Activated naive CD4-positive, alpha-beta T cell treated with anti-CD3 and anti-CD28 coated beads, Interleukin-2, amount 10 ng/mL, durations not matched to agents 7 days and 5 days (primary cell): Measurements from ENCODE around the gene ADAMTS2.

Experiments
- CTCF ChIA-PET: fragments of 350-600 bp; sonication (Branson Sonifier 250); formaldehyde crosslinking; loops from one replicate; lab custom pipeline; 2021; ENCODE audit warnings: antibody characterized with exemption; lab: Charles Lee
- DNase-seq: peaks from one replicate; pipeline ENCODE4 v3.0.0-alpha.2; 2020
- H3K27ac Mint-ChIP-seq: one replicate; pipeline ENCODE4 v1.8.0; 2021; ENCODE audit warnings: mild to moderate bottlenecking, moderate library complexity, mixed read lengths
- H3K27me3 Mint-ChIP-seq: one replicate; pipeline ENCODE4 v1.8.0; 2021; ENCODE audit warnings: mild to moderate bottlenecking, mixed read lengths
- H3K36me3 Mint-ChIP-seq: one replicate; pipeline ENCODE4 v1.8.0; 2021; ENCODE audit warnings: mixed read lengths
- H3K4me1 Mint-ChIP-seq: one replicate; pipeline ENCODE4 v1.8.0; 2021; ENCODE audit warnings: mixed read lengths
- H3K4me3 Mint-ChIP-seq: one replicate; pipeline ENCODE4 v1.8.0; 2021; ENCODE audit warnings: mild to moderate bottlenecking, moderate library complexity, mixed read lengths
- H3K9me3 Mint-ChIP-seq: one replicate; pipeline ENCODE4 v1.8.0; 2021; ENCODE audit warnings: mixed read lengths

Gene ADAMTS2

GRCh38 chr5:179343021-179343718 lies 2.1 kb downstream of the ADAMTS2 start:
- no peak for DNase-seq
- H3K27me3 Mint-ChIP-seq, result peaks cover 74% of the 10 kb centered on the region
- no peaks in the 10 kb centered on the region for H3K9me3 Mint-ChIP-seq
- peaks cover 9% of the 10 kb centered on the region for H3K4me1 Mint-ChIP-seq
- CTCF ChIA-PET, result no interaction called here
- no peak overlapping the region for H3K27ac Mint-ChIP-seq
- H3K4me3 Mint-ChIP-seq, result no peak overlapping the region
- no peaks in the 10 kb centered on the region for H3K36me3 Mint-ChIP-seq

DNA sequence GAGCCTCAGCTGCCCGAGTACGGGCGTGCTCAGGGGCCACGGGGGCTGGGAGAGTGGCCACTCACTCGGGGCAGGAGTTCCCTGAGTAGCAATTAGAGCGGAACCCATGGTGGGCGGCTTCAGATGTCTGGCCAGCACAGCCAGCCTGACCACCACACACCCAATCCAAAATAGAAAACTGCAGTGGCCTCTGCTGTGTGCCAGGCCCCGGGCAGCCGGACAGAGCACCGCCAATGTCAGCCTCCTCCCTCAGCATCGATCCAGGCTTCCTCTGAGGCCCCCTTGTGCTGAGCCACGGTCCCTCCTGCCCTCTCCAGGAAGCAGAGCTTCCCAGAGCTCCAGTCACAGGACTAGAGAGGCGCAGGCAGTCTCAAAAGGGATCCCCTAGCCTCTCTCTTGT lies 2.7 kb downstream of the ADAMTS2 start:
- peaks cover 9% of the 10 kb centered on the region for H3K4me1 Mint-ChIP-seq
- no peaks in the 10 kb centered on the region for H3K36me3 Mint-ChIP-seq
- CTCF ChIA-PET, result no interaction called here
- no peak overlapping the region for H3K27ac Mint-ChIP-seq
- no peaks in the 10 kb centered on the region for H3K9me3 Mint-ChIP-seq
- no peak for DNase-seq
- peaks cover 68% of the 10 kb centered on the region for H3K27me3 Mint-ChIP-seq
- no peak overlapping the region for H3K4me3 Mint-ChIP-seq

DNA sequence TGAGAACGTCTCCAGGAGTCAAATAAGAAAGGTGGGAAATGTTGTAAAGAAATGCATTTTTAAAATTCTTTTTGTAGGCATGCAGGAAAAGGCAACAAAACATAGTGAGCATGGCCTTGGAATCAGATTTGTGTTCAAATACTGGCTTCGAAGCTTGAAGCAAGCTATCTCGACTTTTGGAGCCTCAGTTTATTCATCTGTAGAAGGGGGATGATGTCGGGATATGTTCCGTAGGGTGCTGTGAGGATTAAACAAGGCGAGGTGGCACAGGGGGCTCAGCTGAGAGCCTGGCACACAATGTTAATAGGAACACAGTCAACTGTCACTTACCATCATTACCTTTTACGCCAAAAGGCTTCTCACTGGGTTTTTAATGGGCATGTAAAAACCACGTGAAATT lies 4.8 kb downstream of the ADAMTS2 start:
- peaks cover 54% of the 10 kb centered on the region for H3K27me3 Mint-ChIP-seq
- CTCF ChIA-PET, result no interaction called here
- no peak overlapping the region for H3K4me3 Mint-ChIP-seq
- H3K4me1 Mint-ChIP-seq, result peaks cover 4% of the 10 kb centered on the region
- no peaks in the 10 kb centered on the region for H3K9me3 Mint-ChIP-seq
- no peaks in the 10 kb centered on the region for H3K36me3 Mint-ChIP-seq
- DNase-seq, result no peak
- H3K27ac Mint-ChIP-seq, result no peak overlapping the region

DNA sequence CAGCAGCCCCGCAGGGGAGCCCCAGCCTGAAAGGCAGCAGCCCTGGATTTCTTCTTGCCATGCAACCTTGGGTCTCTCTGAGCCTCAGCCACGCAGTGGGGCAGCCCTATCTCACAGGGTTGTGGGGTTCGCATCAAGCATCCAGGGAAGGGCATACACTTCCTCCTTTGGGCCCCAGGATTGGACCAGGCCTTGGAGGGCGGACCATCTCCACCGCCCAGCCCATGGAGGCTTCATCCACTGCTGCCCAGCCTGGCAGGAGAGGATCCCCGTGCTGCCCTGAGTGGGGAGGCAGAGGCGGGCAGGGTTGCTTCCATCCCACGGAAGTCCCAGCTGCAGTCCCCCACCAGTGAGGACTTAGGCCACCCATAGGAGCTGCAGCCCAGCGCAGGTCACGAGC lies 5.3 kb downstream of the ADAMTS2 start:
- Mint-ChIP-seq H3K27me3 (peaks cover 51% of the 10 kb centered on the region), H3K9me3 (no peaks in the 10 kb centered on the region), H3K4me3 (no peak overlapping the region), H3K27ac (no peak overlapping the region), H3K4me1 (peaks cover 4% of the 10 kb centered on the region), H3K36me3 (no peaks in the 10 kb centered on the region)
- no peak for DNase-seq
- CTCF ChIA-PET, result no interaction called here

DNA sequence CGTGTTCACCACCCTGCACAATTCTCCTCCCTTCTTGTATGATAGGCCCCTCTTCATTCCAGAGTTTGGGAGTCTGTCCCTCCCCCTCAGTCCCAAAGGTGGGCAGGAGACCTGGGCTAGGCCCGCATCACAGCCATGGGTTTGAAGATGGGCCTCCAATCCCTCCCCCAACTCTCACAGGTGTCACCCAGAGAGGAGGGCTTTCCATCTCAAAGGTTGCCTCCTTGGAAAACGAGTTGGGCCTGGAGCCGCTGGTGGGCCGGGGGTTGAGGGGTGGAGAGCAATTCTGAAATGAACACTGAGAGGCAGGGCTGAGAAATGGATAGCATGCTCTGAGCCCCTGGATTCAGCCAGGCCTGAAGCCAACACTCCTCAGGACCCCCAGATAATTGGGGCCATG lies 6.2 kb downstream of the ADAMTS2 start:
- no peak overlapping the region for H3K4me3 Mint-ChIP-seq
- DNase-seq, result no peak
- H3K27ac Mint-ChIP-seq, result no peak overlapping the region
- H3K27me3 Mint-ChIP-seq, result peaks cover 44% of the 10 kb centered on the region
- no peaks in the 10 kb centered on the region for H3K9me3 Mint-ChIP-seq
- CTCF ChIA-PET, result no interaction called here
- H3K4me1 Mint-ChIP-seq, result peaks cover 4% of the 10 kb centered on the region
- no peaks in the 10 kb centered on the region for H3K36me3 Mint-ChIP-seq

GRCh38 chr5:179337796-179338676 lies 7.2 kb downstream of the ADAMTS2 start:
- H3K4me3 Mint-ChIP-seq, result no peak overlapping the region
- H3K27me3 Mint-ChIP-seq, result peaks cover 38% of the 10 kb centered on the region
- no peaks in the 10 kb centered on the region for H3K36me3 Mint-ChIP-seq
- no peak for DNase-seq
- CTCF ChIA-PET, result no interaction called here
- peaks cover 2% of the 10 kb centered on the region for H3K4me1 Mint-ChIP-seq
- no peaks in the 10 kb centered on the region for H3K9me3 Mint-ChIP-seq
- no peak overlapping the region for H3K27ac Mint-ChIP-seq

DNA sequence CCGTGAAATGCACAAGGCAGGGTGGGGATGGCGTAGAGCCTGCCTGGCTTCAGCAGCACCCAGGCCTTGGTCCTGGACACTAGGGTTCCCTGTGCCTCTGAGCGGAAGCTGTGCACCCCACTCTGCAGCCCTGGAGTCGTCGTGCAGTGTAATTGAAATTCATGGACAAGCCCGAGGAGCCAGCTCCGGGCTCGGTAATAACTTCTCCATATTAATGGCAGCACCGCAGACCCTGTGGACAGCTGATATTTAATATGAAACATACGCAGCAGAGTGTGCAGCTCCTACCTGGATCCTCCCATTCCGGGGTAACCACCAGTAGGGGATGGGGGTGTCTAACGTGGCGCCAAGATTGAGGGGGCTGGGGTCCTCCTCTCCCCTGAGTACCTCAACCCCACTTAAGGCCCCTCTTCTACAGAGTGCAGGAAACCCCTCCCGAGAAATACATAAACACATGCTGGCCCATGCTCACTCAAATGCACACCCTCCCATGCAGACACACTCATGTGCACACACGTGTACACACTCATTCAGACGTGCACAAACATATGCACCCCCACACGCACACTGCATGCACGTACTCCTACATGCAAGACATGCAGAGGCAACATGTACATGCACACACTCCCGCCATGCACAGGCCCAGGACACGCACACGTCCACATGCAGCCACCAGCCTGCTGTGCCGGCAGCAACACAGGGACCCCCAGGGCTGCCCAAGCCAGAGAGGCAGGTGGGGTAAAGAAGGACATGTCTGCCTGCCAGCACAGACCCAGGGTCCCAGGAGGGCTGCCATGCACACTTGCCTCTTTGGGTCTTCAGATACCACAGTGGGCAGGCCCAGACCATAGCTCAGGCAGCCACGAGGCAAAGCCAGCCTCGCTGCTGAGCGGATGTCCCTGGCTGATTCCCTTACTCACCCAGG lies 8.1 kb downstream of the ADAMTS2 start:
- CTCF ChIA-PET, result no interaction called here
- H3K27me3 Mint-ChIP-seq, result peaks cover 29% of the 10 kb centered on the region
- H3K9me3 Mint-ChIP-seq, result no peaks in the 10 kb centered on the region
- H3K4me1 Mint-ChIP-seq, result no peaks in the 10 kb centered on the region
- H3K4me3 Mint-ChIP-seq, result no peak overlapping the region
- H3K36me3 Mint-ChIP-seq, result no peaks in the 10 kb centered on the region
- H3K27ac Mint-ChIP-seq, result no peak overlapping the region
- no peak for DNase-seq

DNA sequence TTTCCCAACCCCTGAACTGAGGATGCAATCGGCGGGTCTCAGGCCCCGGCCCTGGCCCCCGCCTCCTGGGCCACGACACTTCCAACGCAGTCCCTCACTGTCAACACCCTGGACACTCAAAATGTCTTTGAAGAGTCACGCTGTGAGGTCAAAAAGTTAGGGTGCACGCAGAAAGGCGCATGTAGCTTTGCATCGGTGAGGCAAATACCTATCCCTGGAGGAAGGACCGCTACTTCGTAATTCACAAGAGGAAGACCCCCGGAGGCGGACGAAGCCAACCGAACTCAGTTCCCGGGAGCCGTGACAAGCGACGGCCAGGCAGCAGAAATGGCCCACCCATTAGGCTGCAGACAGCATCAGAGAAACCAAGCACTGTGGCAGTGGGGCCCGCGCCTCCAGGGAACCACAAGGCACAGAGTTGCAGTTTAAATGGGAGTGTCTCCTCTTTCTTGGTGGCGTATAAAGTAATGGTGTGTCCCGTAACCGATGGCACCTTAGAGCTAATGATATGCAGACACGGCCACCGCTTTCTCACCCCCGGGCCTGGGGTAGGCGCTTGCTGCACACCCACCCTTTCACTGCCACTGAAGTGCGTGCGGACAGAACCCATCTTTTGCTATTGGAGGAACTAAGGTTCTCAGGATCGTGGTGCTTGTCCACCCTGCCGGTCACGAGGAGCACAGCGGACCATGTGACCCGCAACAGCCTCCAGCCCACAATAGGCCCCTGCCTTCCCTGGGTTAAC lies 9.0 kb downstream of the ADAMTS2 start:
- Mint-ChIP-seq H3K27me3 (peaks cover 21% of the 10 kb centered on the region), H3K27ac (no peak overlapping the region), H3K4me1 (no peaks in the 10 kb centered on the region), H3K36me3 (no peaks in the 10 kb centered on the region), H3K4me3 (no peak overlapping the region), H3K9me3 (no peaks in the 10 kb centered on the region)
- DNase-seq, result no peak
- CTCF ChIA-PET, result no interaction called here

GRCh38 chr5:179333796-179334761 lies 11.2 kb downstream of the ADAMTS2 start:
- H3K9me3 Mint-ChIP-seq, result no peaks in the 10 kb centered on the region

GRCh38 chr5:179332741-179333290 lies 12.4 kb downstream of the ADAMTS2 start:
- no peak for DNase-seq
- Mint-ChIP-seq H3K27me3 (peaks cover 18% of the 10 kb centered on the region), H3K4me3 (no peak overlapping the region), H3K27ac (no peak overlapping the region), H3K36me3 (no peaks in the 10 kb centered on the region), H3K9me3 (no peaks in the 10 kb centered on the region), H3K4me1 (no peaks in the 10 kb centered on the region)
- CTCF ChIA-PET, result no interaction called here

More at GRCh38 chr5:179333796-179334761, 11.2 kb downstream of the ADAMTS2 start:
- Mint-ChIP-seq H3K36me3 (no peaks in the 10 kb centered on the region), H3K27me3 (peaks cover 18% of the 10 kb centered on the region), H3K27ac (no peak overlapping the region), H3K4me3 (no peak overlapping the region), H3K4me1 (no peaks in the 10 kb centered on the region)
- CTCF ChIA-PET, result no interaction called here
- DNase-seq, result no peak

GRCh38 chr5:179331591-179332375 lies 13.5 kb downstream of the ADAMTS2 start:
- peaks cover 21% of the 10 kb centered on the region for H3K27me3 Mint-ChIP-seq
- no peak overlapping the region for H3K27ac Mint-ChIP-seq
- H3K36me3 Mint-ChIP-seq, result no peaks in the 10 kb centered on the region
- DNase-seq, result no peak
- CTCF ChIA-PET, result no interaction called here
- no peak overlapping the region for H3K4me3 Mint-ChIP-seq
- no peaks in the 10 kb centered on the region for H3K4me1 Mint-ChIP-seq
- no peaks in the 10 kb centered on the region for H3K9me3 Mint-ChIP-seq
